Measurements from ENCODE around the gene BTLA. TPM values are rescaled to one million over a fixed set of nuclear protein-coding genes. Genes with fewer than 3 reads are reported as not detected.
"Not testable (repeated sequence)": the region's sequence is repeated elsewhere in the genome, so short reads cannot be mapped to it uniquely, and the experiment has no call there.

BTLA gene
- total RNA-seq, 1 donor from 2014 or later: 0.91 TPM

GRCh38 chr3:112491373-112491772 lies 7.9 kb downstream of the BTLA start:
- DNase-seq (ENCODE audit: low spot score): no peak

DNA sequence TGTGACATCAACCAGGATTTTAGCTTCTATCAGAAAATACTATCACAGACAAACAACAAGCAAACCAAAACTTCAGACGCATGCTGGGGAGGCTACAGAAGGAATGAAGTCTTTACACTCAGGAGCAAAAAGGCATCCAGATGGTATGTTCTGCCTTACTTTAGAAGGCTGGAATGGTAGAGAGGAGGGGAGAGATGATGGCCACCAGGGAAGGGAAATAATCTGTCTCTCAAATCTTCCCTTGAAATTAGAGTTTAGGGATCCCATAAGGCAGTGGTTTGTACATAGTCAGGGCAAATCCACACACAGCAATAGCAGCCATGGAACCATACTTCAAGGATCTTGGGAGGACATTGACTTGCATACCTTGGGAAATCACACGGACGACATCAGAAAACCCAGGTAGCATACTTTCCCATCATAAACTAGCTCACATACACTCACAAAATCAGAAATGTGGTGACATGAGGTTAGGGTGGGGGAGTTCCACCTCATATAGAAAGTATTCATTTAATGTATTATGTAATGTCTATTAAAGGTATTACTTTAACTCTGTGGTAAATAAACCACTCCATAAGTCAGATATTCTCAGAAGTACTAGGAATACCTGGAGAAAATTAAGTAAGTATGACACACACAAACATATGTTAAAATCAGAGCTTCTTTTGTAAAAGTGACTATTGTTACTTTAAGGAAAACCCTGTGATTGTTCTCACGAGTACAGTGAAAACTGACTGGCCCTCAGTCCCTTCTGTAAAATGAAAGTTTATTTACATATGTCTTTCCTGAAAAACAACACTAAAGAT lies 9.4 kb downstream of the BTLA start:
- DNase-seq (ENCODE audit: low spot score): no peak

GRCh38 chr3:112486811-112487505 lies 12.3 kb downstream of the BTLA start:
- DNase-seq (ENCODE audit: low spot score): no peak

DNA sequence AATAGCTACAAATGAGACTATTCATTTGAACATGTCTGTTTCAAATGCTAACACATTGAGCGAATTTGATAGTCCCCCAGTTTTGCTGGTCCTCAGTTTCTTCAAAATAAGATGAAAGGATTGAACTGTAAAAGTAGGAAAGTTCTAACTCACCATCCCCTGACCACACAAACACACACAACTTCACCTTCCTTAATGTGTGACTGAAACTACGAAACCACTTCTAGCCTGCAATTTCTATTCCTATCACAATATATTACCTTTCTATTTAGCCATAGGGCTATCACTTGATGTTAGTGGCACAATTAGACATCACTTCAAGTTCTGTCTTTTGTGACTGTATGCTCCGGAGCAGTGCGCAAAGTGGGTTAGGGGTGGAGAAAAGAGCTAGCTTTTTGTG lies 14.9 kb downstream of the BTLA start:
- DNase-seq (ENCODE audit: low spot score): no peak

DNA sequence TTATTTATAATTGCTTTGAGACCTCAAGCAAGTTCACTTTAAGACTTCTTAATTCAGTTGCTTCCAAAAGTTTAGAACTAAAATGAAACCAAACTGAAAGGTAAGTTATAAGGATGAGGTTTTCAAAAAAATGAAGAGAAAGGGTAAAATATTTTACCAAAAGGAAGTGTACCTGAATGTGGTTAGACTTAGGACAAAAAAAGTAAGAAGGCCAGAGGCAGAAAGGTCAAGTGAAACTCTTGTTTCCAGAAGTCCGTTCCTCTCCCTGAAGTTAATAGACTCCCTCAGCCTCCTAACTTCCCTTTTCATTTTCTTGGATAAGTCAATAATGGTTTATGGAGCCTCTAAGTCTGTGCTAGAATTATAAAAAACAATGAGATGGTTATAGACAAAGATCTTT lies 16.6 kb downstream of the BTLA start:
- no peak for DNase-seq (ENCODE audit: low spot score)

GRCh38 chr3:112481302-112481721 lies 18.0 kb downstream of the BTLA start:
- no peak for DNase-seq (ENCODE audit: low spot score)

GRCh38 chr3:112477891-112478290 lies 21.4 kb downstream of the BTLA start:
- DNase-seq (ENCODE audit: low spot score): no peak

- no peak for DNase-seq (ENCODE audit: low spot score)
Measured at GRCh38 chr3:112476346-112476745, 22.9 kb downstream of the BTLA start.

DNA sequence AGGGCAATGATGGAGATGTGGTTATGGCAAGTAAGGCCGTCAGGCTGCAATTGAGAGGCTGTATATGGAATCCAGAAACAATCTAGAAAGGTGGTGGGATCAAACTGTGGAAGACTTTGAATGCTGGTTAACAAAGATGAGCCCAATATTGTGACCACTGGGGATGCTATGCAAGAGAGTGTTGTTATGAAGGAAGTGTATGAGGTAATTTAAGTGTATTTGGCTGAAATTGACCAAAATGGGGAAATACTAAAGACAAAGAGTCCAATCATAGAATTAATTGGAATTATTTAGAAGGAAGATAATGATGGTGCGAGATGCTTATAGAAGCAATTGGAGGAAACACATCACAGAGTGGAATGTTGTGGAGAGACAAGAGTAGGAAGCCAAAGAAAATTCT lies 24.5 kb downstream of the BTLA start:
- DNase-seq (ENCODE audit: low spot score): no peak

DNA sequence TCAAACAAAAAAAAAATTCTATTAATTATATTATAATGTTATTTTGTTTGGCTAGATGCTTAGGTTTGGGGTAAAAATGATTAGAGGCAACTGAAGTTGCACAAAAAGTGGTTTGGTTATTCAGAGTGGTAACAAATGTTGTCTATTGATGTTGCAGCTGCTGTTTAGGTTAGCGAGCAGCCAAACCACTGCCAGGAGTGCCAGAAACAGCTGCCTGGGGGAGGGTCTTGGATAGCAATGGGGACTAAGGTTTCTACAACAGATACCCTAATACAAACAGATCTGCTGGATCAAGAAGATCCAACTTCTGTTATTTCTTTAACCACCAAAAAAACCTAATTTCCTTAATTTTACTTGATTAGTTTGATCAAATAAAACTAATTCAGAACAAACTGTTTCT lies 26.6 kb downstream of the BTLA start:
- DNase-seq (ENCODE audit: low spot score): no peak

DNA sequence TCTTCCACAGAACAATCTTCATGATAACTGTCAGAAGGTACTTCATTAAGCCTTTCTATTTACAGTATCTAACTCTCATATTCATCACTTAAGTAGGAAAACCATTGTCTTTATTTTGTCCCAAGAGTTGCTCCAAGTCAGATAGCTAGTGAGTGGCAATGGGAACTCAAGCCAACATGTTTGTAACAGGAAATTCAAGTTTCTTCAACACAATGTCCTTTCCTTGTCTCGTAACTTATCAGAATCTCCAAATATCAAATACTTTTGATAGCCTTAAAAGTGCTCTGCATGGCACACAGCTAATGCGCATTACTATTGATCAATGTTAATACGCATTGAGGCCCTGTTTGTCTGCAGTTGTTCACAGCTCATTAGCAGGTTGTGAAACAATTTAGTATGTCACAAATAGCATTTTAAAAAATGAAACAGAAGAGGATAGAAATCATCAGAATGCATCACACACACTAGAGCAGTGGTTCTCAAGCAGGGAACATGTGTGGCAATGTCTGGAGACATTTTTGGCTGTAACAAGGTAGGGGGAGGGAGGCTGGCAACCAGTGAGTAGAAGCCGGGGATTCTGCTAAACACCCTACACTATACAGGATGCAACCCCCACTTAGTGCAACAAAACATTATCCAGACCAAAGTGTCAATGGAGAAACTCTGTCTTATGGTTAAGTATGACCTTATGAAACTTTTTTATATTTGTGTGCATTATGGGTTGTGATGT lies 27.5 kb downstream of the BTLA start:
- DNase-seq (ENCODE audit: low spot score): no peak

DNA sequence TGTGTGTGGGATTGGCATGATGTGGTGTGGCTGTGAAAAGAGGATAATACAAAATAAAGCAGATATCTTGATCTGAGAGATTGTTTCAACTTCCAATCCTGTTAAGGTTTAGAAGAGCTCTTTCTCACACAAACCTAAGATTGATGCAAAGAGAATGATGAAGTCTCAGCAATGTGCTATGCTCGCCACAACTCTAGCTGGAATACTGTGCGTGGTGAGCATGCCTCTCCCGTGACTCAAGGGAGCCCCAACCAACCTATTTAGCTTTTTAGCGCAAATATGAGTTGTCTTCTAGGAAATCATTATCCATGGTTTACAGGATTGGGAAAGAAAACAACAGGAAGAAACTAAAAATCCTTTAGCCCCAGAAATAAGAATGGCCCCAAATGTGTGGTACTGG lies 28.5 kb downstream of the BTLA start:
- DNase-seq (ENCODE audit: low spot score): no peak

DNA sequence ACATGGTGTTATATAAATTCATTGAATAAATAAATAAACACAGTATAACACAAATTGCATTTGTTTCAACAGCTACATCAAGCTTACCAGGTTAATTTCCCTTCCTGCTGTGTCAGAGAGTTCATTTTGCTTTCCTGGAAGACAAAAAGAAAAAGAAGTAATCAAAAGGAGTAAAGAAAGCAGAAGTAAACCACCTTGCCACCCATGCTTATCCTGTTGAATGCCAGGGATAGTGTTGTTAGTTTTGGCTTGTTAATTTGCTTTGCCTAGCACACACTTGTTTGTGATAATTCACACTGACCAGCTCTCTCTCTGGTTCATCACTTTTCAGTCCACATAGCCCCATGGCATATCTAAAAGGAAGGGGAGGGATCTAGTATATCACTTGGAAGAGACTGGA lies 29.6 kb downstream of the BTLA start:
- DNase-seq (ENCODE audit: low spot score): no peak

GRCh38 chr3:112467539-112467938 lies 31.7 kb downstream of the BTLA start:
- no peak for DNase-seq (ENCODE audit: low spot score)

DNA sequence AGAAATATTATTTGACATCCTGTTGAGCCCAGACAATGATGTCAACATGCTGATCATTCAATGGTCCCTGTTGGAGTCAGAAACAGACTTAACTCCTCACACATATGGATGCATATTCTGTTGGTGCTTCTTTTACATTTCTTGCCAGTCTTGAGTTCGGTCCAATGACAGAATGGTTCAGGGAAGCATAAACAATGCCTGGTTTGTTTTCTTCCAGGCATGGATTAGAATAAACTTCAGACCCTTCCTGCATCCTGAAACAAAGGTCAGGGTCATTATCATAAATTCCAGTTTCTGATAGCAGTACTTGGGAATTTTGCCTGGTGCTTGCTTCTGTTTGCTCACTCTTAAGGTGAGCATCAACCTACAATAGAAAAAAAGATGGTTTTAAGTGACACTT lies 33.3 kb downstream of the BTLA start:
- DNase-seq (ENCODE audit: low spot score): no peak

- no peak for DNase-seq (ENCODE audit: low spot score)
Measured at GRCh38 chr3:112464264-112464663, 35.0 kb downstream of the BTLA start.

- DNase-seq (ENCODE audit: low spot score): no peak
Measured at GRCh38 chr3:112463250-112463649, 36.0 kb downstream of the BTLA start.

GRCh38 chr3:112461787-112462186 lies 37.5 kb downstream of the BTLA start:
- DNase-seq (ENCODE audit: low spot score): not testable (repeated sequence)

DNA sequence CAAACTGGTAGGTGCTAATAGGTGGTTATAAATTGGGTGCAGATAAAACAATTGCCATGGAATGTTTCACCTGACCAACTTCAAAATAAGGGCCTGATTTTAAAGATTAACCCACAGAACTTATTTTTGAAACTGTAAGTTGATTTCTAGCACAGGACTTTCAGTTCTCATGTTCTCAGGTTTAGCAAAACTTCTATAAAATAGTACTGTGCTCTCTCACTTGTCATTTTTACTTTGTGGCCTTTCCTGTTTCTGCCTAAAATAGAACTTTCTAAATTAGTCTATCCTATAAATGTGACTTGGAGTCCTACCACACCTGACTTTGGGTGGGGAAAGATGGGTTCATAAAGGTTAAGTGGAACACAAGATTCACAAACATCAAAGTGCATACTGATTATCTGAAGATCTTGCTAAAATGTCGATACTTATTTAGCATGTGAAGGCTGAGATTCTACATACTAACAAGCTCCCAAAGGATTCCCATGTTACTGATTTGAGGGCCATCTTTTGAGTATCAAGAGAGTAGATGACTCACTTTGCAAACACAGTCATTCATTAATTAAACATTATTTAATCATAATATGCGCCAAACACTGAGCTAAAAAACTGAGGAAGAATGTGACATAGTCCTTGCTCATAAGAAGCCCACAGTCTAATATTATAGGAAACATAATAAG lies 38.6 kb downstream of the BTLA start:
- DNase-seq (ENCODE audit: low spot score): no peak

DNA sequence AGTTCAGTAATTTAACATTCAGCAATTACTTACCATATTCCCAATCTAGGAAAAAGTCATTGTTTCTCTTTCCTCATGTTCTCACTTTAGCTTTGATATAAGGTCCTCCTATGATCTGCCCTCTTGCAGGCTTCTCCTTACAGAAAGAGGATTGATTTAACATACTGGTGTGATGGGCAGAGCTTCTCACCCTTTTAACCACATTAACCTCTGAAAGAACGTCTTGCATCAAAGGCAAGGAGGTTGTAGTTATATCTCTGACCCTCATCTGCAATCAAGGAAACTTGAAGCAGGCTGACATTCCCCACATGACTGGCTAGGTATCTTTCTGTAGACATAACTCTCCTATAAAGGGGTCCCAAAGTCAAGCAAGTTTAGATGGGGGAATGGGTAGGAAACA lies 39.5 kb downstream of the BTLA start:
- DNase-seq (ENCODE audit: low spot score): no peak

DNA sequence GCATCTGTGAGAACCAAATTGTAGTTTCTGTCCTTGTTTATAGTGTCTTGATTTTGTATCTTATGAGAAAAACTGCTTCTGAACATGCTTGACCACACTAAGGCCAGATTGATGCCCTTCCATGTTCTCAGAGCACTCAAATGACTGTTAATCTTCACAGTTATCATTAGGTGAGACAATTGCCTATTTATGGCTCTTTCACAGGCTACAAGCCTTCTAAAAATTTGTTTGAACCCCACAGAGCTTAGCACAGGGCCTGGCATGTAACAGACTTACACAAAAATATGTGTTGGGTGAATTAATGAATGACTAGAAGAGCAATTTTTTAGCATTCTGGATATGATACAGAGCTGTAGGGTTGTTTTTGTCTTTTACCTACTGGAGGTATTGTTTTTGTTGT lies 43.1 kb downstream of the BTLA start:
- no peak for DNase-seq (ENCODE audit: low spot score)

GRCh38 chr3:112448939-112449338 lies 50.3 kb downstream of the BTLA start:
- no peak for DNase-seq (ENCODE audit: low spot score)

Measured in ureter (tissue), 1 donor.